COLO829 (cell line): ENCODE results near the gene SLC13A3.

Experiments
- DNase-seq: peaks from one replicate; pipeline ENCODE4 v3.0.0; 2012; ENCODE audit warnings: low spot score

Gene SLC13A3

DNA sequence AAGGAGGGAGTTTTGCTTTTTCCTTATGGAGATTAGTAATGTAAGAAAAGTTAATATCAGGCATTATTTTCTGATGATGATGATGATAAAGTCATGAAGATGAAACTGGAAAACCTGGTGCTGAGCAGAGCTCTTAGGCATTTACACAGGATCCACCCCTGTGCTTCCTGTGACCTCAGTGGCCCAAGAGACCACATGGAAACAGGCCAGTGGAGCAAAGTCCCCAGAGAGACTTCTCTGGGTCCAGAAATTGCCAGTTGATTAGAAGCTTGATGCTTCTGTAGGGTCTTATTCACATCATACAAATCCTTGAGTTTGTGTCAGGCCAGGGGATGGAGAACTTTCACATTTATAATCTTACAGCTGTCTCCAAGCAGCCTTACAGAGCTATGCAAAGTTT is 46.1 kb downstream of the SLC13A3 start:
- no peak for DNase-seq

GRCh38 chr20:46604551-46605133 is 46.6 kb downstream of the SLC13A3 start:
- DNase-seq = no peak

DNA sequence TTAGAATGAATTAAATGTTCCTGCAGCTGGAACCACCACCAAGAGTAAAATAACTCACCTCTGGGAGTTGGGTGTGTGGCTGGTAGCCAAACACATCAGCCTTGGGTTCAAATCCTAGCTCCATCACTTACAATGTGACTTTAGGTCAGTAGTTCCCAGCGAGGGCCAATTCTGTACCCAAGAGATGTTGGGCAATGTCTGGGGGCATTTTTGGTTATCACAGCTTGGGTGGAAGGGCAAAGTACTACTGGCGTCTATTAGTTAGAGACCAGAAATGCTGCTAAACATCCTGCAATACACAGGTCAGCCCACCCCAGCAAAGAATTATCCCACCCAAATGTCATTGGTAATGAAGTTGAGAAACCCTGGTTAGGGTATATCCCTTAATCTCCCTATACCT is 48.8 kb downstream of the SLC13A3 start:
- DNase-seq = no peak

GRCh38 chr20:46601603-46602122 is 49.6 kb downstream of the SLC13A3 start:
- DNase-seq = no peak

DNA sequence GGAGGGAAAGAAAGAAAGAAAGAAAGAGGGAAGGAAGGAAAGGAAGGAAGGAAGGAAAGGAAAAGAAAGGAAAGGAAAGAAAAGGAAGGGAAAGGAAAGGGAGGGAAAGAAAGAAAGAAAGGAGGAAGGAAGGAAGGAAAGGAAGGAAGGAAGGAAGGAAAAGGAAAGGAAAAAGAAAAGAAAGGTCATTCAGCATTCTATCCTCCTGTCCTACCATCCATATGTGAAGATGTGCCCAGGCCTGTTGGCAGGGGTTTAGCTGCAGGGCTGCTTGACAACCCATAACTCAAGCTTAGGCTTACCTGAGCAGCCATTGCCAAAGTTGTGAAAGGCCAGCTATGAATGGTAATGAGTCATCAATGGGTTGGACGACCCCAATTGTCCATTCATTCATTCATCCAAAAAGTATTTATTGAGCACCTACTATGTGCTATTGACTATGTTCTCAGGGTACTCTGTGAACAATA is 50.9 kb downstream of the SLC13A3 start:
- no peak for DNase-seq

DNA sequence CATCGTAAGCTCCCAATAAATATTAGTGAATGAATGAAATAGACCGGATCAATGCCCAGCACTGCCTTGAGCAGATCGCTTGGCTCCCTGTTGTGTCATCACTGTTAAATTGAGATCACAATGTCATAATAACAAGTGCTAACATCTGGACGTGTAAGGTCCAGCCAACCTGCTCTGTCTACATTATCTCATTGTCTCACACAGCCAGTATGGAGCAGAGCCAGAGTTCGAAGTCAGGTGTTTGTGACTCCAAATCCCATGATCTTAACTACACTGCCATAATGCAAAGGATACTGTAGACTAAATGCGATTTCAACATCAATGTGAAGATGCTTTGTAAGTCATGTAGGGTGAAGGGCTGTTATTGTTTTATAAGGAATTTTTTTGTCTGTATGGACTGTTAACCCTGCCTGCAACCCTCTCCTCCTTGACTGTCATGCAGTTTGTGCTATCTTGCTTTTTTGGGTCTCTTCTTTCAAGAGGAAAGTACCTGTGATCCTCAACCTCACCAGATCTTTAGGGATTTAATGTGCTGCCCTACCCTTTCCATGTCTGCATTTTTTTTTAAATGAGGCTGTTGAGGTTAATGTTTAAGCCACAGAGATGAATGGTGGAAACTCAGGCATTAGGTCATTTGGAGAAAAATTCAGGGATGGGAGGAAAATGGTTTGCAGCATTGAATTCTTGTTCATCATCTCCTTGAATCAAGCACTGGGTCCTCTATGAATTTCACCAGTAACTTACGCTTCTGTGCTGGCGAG is 51.9 kb downstream of the SLC13A3 start:
- DNase-seq = peak; percentile 20

DNA sequence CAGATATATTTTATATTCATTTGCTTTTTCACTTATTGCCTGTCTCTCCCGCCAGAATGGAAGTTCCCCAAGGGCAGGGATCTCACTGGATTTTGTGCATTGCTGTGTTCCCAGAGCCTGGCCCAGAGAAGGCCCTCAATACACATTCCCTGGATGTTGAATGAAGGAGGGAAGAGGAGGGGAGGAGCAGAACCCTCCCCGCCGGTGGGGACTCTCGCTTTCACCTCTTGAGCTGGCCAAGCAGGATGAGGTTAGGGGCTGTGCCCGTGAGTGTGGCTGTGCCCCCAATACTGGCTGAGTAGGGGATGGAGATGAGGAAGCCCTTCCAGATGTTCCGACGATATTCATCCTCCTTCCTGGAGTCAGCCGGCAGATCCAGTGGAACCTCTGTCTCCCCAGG is 55.3 kb downstream of the SLC13A3 start:
- no peak for DNase-seq

DNA sequence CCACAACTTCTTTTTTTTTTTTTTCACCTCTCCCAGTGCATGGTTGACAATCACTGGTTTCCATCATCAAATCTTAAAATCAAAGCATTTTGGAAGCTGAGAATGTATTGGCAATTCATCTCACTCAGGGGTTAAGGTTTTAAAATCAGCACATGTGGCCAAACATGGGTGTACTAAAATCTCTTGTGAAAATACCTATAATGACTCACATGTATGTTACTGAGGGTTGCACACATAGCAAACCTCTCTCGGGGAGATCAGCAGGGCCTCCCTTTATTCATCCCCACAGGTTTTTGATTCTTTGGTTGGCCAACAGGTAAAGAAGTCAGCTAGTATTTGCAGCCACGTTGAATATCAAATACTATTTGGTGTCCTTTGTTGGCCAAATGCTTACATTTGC is 56.5 kb downstream of the SLC13A3 start:
- no peak for DNase-seq

DNA sequence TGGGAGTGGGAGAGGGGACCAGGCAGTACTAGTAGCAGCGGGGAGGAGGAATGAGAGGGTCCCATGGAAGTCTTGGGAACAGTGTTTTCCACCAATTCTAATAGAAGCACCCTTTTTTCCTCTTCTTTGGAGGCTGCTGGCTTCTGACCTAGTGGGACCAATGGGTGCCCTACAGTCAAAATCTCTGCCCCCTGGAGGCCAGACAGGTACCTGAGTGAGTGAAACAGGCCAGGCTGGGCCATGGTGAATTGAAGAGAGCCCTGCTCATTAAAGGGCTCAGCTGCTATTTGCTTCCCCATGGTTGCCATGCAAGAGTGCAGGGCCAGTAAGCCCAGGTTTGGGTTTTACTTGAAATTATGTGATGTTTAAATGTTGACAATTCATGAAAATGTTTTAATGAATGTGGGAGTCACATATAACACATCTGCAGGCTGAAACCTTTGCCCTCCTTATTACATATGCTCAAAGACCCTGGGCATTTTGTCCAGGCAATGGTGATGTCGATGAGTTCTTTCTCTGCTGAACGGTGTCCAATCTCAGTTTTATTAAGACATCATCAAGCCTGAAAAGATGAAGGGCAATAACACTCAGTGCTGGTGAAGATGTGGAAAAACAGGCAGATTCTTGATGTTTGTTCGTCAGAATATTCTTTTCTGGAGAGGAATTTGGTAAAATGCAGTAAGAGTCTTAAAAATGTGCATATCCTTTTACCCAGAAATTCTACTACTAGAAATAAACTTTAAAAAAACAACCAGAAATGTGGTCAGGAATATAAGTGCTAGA is 58.5 kb downstream of the SLC13A3 start:
- DNase-seq = no peak

GRCh38 chr20:46590443-46590842 is 60.8 kb downstream of the SLC13A3 start:
- no peak for DNase-seq

DNA sequence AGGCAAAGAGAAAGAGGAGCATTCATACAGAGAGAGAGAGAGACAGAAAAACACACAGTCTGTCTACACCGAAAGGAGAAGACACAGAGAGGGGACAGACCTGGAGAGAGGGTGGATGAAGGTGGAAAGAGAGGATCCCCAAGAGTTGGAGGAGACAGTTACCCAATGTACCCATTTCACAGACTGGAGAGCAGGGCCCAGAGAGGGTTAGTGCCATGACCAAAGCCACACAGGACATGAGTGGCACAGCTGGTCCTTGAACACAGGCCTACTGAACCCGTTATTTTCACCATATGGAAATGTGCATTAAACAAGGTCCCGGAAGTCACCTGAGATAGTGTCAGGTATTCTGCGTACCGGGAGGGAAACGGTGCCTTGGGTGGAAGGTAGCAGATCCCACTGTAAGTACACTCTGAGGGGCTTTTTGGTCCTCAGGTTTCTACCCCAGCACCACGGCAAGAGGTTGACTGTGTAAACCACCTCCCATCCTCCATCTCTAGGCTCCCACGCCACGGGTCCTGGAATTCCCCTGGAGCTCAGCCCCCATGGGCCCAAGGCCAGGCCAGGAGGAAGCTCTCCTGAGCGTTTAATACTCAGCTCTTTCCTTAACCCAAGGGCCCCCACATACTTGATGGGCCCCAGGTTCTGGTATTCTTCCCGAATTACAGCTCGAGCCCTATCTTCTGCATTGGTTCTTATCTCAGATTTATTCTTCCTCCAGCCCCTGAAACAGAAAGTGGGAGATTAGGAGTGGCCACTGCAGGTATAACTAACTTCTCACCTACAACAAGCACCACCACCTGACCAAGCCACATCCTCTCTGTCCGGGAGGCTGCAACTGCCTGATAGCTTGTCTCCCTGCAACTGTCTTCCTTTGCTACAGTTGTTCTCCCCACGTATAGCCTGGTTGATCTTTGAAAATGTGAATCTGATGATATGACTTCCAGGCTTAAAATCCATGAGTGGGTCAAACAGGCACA is 62.4 kb downstream of the SLC13A3 start:
- no peak for DNase-seq

- no peak for DNase-seq
Observed at GRCh38 chr20:46587986-46588385, 63.3 kb downstream of the SLC13A3 start.

GRCh38 chr20:46586724-46587123 is 64.5 kb downstream of the SLC13A3 start:
- DNase-seq = no peak

DNA sequence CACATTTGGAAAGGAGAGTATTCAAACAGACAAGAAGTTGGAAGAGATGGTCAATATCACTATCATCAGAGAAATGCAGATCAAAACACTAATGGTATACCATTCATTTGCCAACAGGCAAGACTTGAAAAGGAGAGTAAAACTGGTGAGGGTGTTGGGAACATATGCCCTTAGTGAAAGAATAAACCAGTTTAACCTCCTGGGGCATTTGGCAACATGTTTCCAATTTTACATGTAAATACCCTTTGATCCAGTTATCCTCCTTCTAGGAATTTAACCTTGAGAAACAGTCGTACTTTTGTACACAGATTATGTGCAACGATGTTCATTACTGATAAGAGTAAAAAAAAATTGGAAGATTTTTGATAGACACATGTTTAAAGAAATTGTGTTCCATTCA is 66.8 kb downstream of the SLC13A3 start:
- no peak for DNase-seq

DNA sequence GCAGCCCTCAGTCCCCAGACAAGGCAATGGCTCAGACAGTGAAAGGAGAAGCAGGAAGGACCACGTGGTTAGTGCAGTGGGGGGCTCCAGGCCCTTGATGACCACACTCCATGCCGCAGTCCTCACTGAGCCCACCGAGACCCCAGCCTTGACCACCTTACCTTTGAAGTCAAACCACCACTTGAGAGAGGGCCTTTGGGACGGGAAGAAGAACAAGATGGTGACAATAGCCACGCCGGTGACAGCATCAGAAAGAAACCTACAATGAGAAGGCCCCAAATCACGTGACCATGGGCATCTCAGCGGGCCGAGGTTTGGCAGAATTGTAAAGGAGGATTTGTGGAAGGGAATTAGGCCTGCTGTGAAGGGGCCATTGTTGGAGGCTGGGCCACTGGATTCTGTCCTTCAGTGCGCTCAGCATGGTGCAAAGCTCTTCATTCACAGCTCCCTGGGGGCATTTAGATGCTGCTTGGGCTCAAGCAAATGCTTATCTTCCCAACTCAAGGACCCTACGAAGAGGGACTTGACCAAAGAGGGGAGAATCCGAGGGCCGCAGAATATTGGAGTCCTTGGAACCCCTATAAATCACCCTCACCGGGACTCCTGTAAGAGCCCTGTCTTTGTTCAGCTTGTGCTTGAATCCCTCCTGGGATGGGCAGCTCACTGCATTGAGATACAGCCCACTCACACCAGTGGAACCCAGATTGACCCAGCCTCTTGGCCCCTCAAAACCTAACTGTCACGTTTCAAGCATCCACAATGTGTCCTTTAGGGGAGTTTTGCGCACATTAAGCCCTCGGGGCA is 67.6 kb downstream of the SLC13A3 start:
- DNase-seq = no peak

DNA sequence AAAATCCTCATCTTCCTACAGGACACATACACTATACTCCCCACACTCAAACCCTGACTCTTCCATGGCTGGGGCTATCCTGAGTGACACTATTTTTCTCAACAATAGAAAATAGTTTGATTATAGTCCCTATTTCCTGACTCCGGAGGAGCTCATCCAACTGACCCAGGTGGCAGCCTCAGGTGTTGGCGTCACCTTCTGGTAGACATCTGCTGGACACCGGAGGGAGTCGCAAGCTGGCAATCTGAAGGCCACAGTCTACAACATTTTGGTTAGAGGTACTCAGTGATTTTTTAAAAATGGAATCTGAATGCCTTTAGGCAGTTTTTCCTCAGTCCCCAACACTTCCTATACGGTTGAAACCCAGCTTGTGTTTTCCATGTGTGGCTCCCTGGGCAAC is 68.6 kb downstream of the SLC13A3 start:
- DNase-seq = no peak

DNA sequence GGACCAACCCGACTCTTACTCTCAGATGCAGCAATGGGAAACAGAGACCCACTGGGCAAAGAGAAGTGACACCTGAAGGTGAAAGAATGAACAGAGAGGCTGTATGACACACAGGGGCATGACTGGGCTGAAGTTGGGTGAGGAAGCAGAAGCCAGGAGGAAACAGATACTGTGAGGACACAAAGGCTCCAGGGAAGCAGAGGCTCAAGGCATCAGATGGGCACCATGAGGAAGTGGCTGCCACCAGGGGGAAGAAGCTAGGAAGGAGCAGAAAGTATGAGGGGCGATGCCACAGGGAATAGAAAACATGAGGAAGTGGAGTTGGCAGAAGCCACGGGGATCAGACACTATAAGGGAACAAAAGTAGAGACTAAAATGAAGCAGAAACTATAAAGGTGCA is 69.9 kb downstream of the SLC13A3 start:
- no peak for DNase-seq

GRCh38 chr20:46580613-46581205 is 70.5 kb downstream of the SLC13A3 start:
- DNase-seq = no peak

DNA sequence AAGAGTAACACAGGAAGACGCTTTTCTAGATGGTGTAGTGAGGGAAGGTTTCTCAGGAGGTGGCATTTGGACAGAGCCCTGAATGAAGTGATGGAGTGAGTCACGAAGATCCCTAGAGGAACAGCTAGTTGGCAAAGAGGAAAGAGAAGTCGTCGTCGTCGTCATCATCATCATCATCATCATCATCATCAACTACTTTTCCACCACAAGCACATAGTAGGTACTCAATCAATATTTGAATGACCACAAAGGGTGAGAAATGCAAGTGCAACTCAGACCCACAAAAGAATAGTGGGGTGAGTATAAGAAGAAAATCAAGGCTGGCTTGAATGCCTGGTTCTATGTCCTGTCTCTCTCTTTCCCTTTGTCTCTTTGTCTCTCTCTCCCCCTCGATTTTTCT is 72.5 kb downstream of the SLC13A3 start:
- DNase-seq = no peak

- DNase-seq = no peak
Observed at GRCh38 chr20:46576774-46577395, 74.4 kb downstream of the SLC13A3 start.
